Stimulated activated CD8-positive, alpha-beta memory T cell treated with anti-CD3 and anti-CD28 coated beads, Interleukin-15, amount 100 ng/mL, for 24 hours (primary cell): ENCODE measurements around the gene PLEKHG7.

Source experiments
- DNase-seq: peaks from one replicate; pipeline ENCODE4 v3.0.0-alpha.2; 2020; ENCODE audit warnings: low read depth

The PLEKHG7 gene

GRCh38 chr12:92715625-92716024 lies 12.8 kb downstream of the PLEKHG7 start:
- no peak for DNase-seq

GRCh38 chr12:92717202-92717601 lies 14.4 kb downstream of the PLEKHG7 start:
- no peak for DNase-seq

GRCh38 chr12:92718483-92718990 lies 15.7 kb downstream of the PLEKHG7 start:
- no peak for DNase-seq

- DNase-seq = no peak
Measured at GRCh38 chr12:92719674-92720073, 16.9 kb downstream of the PLEKHG7 start.

GRCh38 chr12:92721130-92721529 lies 18.3 kb downstream of the PLEKHG7 start:
- no peak for DNase-seq

- no peak for DNase-seq
Measured at GRCh38 chr12:92721656-92722055, 18.9 kb downstream of the PLEKHG7 start.

- no peak for DNase-seq
Measured at GRCh38 chr12:92722897-92723296, 20.1 kb downstream of the PLEKHG7 start.

GRCh38 chr12:92726850-92727249 lies 24.1 kb downstream of the PLEKHG7 start:
- DNase-seq = no peak

- no peak for DNase-seq
Measured at GRCh38 chr12:92729773-92730305, 27.1 kb downstream of the PLEKHG7 start.

GRCh38 chr12:92730758-92731157 lies 28.0 kb downstream of the PLEKHG7 start:
- no peak for DNase-seq

GRCh38 chr12:92732216-92732615 lies 29.4 kb downstream of the PLEKHG7 start:
- DNase-seq = no peak

GRCh38 chr12:92732716-92733115 lies 29.9 kb downstream of the PLEKHG7 start:
- no peak for DNase-seq

GRCh38 chr12:92733181-92733580 lies 30.4 kb downstream of the PLEKHG7 start:
- no peak for DNase-seq

GRCh38 chr12:92733661-92734060 lies 30.9 kb downstream of the PLEKHG7 start:
- no peak for DNase-seq

GRCh38 chr12:92735131-92735721 lies 32.4 kb downstream of the PLEKHG7 start:
- DNase-seq = no peak

- DNase-seq = no peak
Measured at GRCh38 chr12:92736605-92737004, 33.8 kb downstream of the PLEKHG7 start.

- no peak for DNase-seq
Measured at GRCh38 chr12:92737855-92738850, 35.4 kb downstream of the PLEKHG7 start.

- DNase-seq = no peak
Measured at GRCh38 chr12:92739113-92739512, 36.3 kb downstream of the PLEKHG7 start.

GRCh38 chr12:92740411-92740810 lies 37.6 kb downstream of the PLEKHG7 start:
- no peak for DNase-seq

GRCh38 chr12:92743026-92743425 lies 40.2 kb downstream of the PLEKHG7 start:
- no peak for DNase-seq

- DNase-seq = no peak
Measured at GRCh38 chr12:92745856-92746550, 43.2 kb downstream of the PLEKHG7 start.

GRCh38 chr12:92747151-92747550 lies 44.4 kb downstream of the PLEKHG7 start:
- DNase-seq = no peak
